ENCODE measurements around the gene FTSJ1.

FTSJ1 gene

GRCh38 chrX:48491809-48492208 is 15.8 kb downstream of the FTSJ1 start:
- H3K79me2 ChIP-seq (ENCODE audit: insufficient read depth, low read length) = no peaks in the 10 kb centered on the region
- no peaks in the 10 kb centered on the region for H4K20me1 ChIP-seq (ENCODE audit: insufficient read depth, low read length)
- TF ChIP-seq EZH2 (IDR thresholded peaks at IDR 0.05; ENCODE audit: borderline replicate concordance, low read depth, low read length, severe bottlenecking) (no peak), CTCF (IDR thresholded peaks at IDR 0.05; ENCODE audit: borderline replicate concordance, extremely low read depth, low read length, poor library complexity, severe bottlenecking) (no peak)
- H3K36me3 ChIP-seq (ENCODE audit: insufficient read depth, low read length) = peaks cover 2% of the 10 kb centered on the region; the same call in 1 of the 2 replicates
- no peak overlapping the region for H2AFZ ChIP-seq (ENCODE audit: low read depth, low read length)
- no peak overlapping the region for H3K27ac ChIP-seq (ENCODE audit: low read length)
- no peak for ATAC-seq (ENCODE audit: insufficient read depth, low read depth)
- no peak overlapping the region for H3K4me2 ChIP-seq (ENCODE audit: insufficient read depth, low read length)
- no peaks in the 10 kb centered on the region for H3K27me3 ChIP-seq (ENCODE audit: insufficient read depth, low read length, poor library complexity)
- no peaks in the 10 kb centered on the region for H3K4me1 ChIP-seq (ENCODE audit: insufficient read depth, low read length)
- DNase-seq = no peak
- no peak overlapping the region for H3K4me3 ChIP-seq (ENCODE audit: low read depth in 1 of 2, low read length in 2 of 2)
- no peaks in the 10 kb centered on the region for H3K9me3 ChIP-seq (ENCODE audit: insufficient read depth, low read length, severe bottlenecking)
- no peak overlapping the region for H3K9ac ChIP-seq (ENCODE audit: low read depth, low read length)

DNA sequence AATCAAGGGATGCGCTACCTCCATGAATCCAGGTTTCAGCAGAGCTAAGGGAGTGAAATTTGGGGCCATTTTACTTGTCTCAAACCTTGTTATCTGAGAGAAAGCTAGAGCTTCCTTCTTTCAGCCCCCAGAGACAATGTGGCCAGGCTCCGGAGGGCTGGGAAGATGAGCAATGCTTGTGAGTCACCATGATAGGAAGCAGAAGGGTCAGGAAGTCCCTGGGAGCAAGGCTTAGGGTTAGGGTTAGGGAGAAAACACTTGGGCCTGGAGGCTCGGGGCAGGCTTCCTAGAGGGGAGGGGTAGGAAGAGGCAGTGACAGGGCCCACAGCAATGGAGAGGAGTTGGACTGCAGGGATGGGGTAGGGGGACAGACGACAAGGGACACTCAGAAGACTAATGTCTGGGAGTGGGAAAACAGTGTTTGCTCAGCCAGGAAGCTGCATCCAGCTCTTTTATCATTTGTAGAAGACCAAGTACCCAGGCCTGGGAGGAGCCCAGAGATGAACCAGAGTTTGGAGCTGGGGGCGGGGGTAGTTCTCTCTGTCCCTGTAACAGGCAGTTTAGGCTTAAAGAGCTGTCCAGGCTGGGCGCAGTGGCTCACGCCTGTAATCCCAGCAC is 16.4 kb downstream of the FTSJ1 start:
- H3K9me3 ChIP-seq (ENCODE audit: insufficient read depth, low read length, severe bottlenecking) = no peaks in the 10 kb centered on the region
- 0 out of 2 replicates have a peak, but pooled peaks cover 2% of the 10 kb centered on the region for H3K36me3 ChIP-seq (ENCODE audit: insufficient read depth, low read length)
- H3K4me2 ChIP-seq (ENCODE audit: insufficient read depth, low read length) = no peak overlapping the region
- DNase-seq (no peak), ATAC-seq (ENCODE audit: insufficient read depth, low read depth) (no peak)
- no peaks in the 10 kb centered on the region for H3K27me3 ChIP-seq (ENCODE audit: insufficient read depth, low read length, poor library complexity)
- H3K4me3 ChIP-seq (ENCODE audit: low read depth in 1 of 2, low read length in 2 of 2) = no peak overlapping the region
- H2AFZ ChIP-seq (ENCODE audit: low read depth, low read length) = no peak overlapping the region
- TF ChIP-seq EZH2 (IDR thresholded peaks at IDR 0.05; ENCODE audit: borderline replicate concordance, low read depth, low read length, severe bottlenecking) (no peak), CTCF (IDR thresholded peaks at IDR 0.05; ENCODE audit: borderline replicate concordance, extremely low read depth, low read length, poor library complexity, severe bottlenecking) (no peak)
- H3K4me1 ChIP-seq (ENCODE audit: insufficient read depth, low read length) = no peaks in the 10 kb centered on the region
- no peak overlapping the region for H3K27ac ChIP-seq (ENCODE audit: low read length)
- no peaks in the 10 kb centered on the region for H3K79me2 ChIP-seq (ENCODE audit: insufficient read depth, low read length)
- no peak overlapping the region for H3K9ac ChIP-seq (ENCODE audit: low read depth, low read length)
- no peaks in the 10 kb centered on the region for H4K20me1 ChIP-seq (ENCODE audit: insufficient read depth, low read length)

GRCh38 chrX:48493890-48494364 is 17.9 kb downstream of the FTSJ1 start:
- Histone ChIP-seq H3K4me1 (ENCODE audit: insufficient read depth, low read length) (no peaks in the 10 kb centered on the region), H3K9me3 (ENCODE audit: insufficient read depth, low read length, severe bottlenecking) (no peaks in the 10 kb centered on the region), H3K79me2 (ENCODE audit: insufficient read depth, low read length) (no peaks in the 10 kb centered on the region), H3K9ac (ENCODE audit: low read depth, low read length) (no peak overlapping the region), H3K4me3 (ENCODE audit: low read depth in 1 of 2, low read length in 2 of 2) (no peak overlapping the region), H2AFZ (ENCODE audit: low read depth, low read length) (no peak overlapping the region), H4K20me1 (ENCODE audit: insufficient read depth, low read length) (no peaks in the 10 kb centered on the region), H3K36me3 (ENCODE audit: insufficient read depth, low read length) (no peaks in the 10 kb centered on the region), H3K27me3 (ENCODE audit: insufficient read depth, low read length, poor library complexity) (no peaks in the 10 kb centered on the region), H3K27ac (ENCODE audit: low read length) (no peak overlapping the region), H3K4me2 (ENCODE audit: insufficient read depth, low read length) (no peak overlapping the region)
- no peak for ATAC-seq (ENCODE audit: insufficient read depth, low read depth)
- TF ChIP-seq CTCF (IDR thresholded peaks at IDR 0.05; ENCODE audit: borderline replicate concordance, extremely low read depth, low read length, poor library complexity, severe bottlenecking) (no peak), EZH2 (IDR thresholded peaks at IDR 0.05; ENCODE audit: borderline replicate concordance, low read depth, low read length, severe bottlenecking) (no peak)
- DNase-seq = no peak

All from DND-41 (cell line).